Osteoblast (primary cell): ENCODE results near the gene HSPH1. TPM values are rescaled to one million over a fixed set of nuclear protein-coding genes. Genes with fewer than 3 reads are reported as not detected.

Source experiments
- DNase-seq: peaks from one replicate; pipeline ENCODE4 v3.0.0; 2011; ENCODE audit warnings: low spot score, mixed read lengths; ENCODE audit not compliant: insufficient read length; ENCODE audit errors: missing footprints
- H2AFZ ChIP-seq: 2 replicates; pipeline ENCODE4 v1.6.0; 2011; ENCODE audit warnings: mild to moderate bottlenecking, low read length
- H3K27ac ChIP-seq: 2 replicates; pipeline ENCODE4 v1.5.1; 2011; ENCODE audit warnings: mild to moderate bottlenecking, low read depth, low read length, moderate library complexity
- H3K27me3 ChIP-seq: 2 replicates; pipeline ENCODE4 v1.6.0; 2012; ENCODE audit warnings: mild to moderate bottlenecking, control low read depth, inconsistent platforms, low read length, moderate library complexity; ENCODE audit not compliant: insufficient read depth
- H3K36me3 ChIP-seq: 2 replicates; pipeline ENCODE4 v1.5.1; 2011; ENCODE audit warnings: mild to moderate bottlenecking, low read length, control low read depth, moderate library complexity; ENCODE audit not compliant: insufficient read depth
- H3K4me1 ChIP-seq: 2 replicates; pipeline ENCODE4 v1.5.1; 2011; ENCODE audit warnings: mild to moderate bottlenecking, low read length, control low read depth, moderate library complexity; ENCODE audit not compliant: insufficient read depth
- H3K4me2 ChIP-seq: 2 replicates; pipeline ENCODE4 v1.6.0; 2011; ENCODE audit warnings: mild to moderate bottlenecking, low read length; ENCODE audit not compliant: insufficient read depth
- H3K4me3 ChIP-seq: fragments of 200-600 bp; sonication (generic); 3 replicates; pipeline ENCODE4 v1.5.1; 2012; ENCODE audit warnings: mild to moderate bottlenecking, low read length, inconsistent platforms; ENCODE audit not compliant: insufficient read depth
- H3K79me2 ChIP-seq: 2 replicates; pipeline ENCODE4 v1.6.0; 2012; ENCODE audit warnings: mild to moderate bottlenecking, low read length, control low read depth, inconsistent platforms; ENCODE audit not compliant: insufficient read depth
- H3K9me3 ChIP-seq: 2 replicates; pipeline ENCODE4 v1.5.1; 2011; ENCODE audit warnings: low read depth, low read length, control low read depth
- H4K20me1 ChIP-seq: 2 replicates; pipeline ENCODE4 v1.6.0; 2012; ENCODE audit warnings: mild to moderate bottlenecking, low read length, control low read depth; ENCODE audit not compliant: insufficient read depth
- CTCF ChIP-seq: IDR thresholded peaks from 2 replicates; pipeline ENCODE4 v1.5.1; 2011; ENCODE audit warnings: mild to moderate bottlenecking, low read depth, low read length, moderate library complexity; ENCODE audit errors: extremely low read depth
- total RNA-seq: library from RNA; depleted of rRNA; stranded (reverse); fragments of >200 nt; gene quantifications from 2 replicates; pipeline ENCODE4 v1.2.3, GENCODE V29; 2012

Gene HSPH1
- total RNA-seq, 1 donor = 35.5 TPM

GRCh38 chr13:31122143-31122542, 39.6 kb downstream of the HSPH1 start:
- Histone ChIP-seq H3K27me3 (peaks cover 72% of the 10 kb centered on the region), H3K27ac (no peak overlapping the region), H3K4me1 (no peaks in the 10 kb centered on the region), H2AFZ (no peak overlapping the region), H3K9me3 (no peaks in the 10 kb centered on the region), H3K4me2 (no peak overlapping the region), H3K79me2 (no peaks in the 10 kb centered on the region), H3K4me3 (no peak overlapping the region), H4K20me1 (no peaks in the 10 kb centered on the region), H3K36me3 (no peaks in the 10 kb centered on the region)
- TF ChIP-seq CTCF = no peak
- DNase-seq = no peak

DNA sequence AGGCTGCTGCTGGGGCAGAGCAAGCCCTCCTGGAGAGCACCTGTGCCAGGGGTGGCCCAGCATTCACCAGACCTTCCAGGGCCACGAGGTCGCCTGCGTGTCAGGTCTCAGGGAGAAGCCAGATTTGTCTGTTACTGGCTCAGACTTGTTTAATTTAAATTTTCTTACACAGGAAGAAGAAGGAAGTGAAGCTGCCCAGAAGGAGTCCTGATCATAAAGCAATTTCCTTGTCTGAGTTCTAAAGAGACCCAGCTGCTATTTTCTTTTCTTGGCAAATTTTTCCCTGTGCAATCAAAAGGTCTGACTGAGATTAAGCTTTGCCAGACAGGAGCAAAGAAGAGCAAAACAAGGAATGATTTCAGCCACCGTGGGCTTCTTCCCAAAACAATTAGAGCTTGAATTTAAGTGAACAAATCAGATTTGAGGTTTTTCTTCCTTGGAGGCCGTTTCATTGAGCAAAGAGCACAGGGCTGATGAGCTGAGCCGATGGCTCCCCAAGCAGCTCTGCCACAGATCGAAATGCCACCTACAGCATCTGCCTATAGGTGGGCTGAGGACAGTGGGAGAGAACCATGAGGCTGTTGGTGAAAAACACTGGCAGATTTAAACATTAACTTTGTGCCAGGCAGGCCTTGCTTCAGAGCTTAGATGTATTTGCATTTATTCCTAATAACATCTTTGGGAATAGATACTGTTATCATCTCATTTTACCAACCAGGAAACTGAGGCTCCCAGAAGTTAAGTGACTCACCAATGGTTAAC, 40.1 kb downstream of the HSPH1 start:
- Histone ChIP-seq H2AFZ (no peak overlapping the region), H4K20me1 (no peaks in the 10 kb centered on the region), H3K27me3 (peaks cover 78% of the 10 kb centered on the region), H3K36me3 (no peaks in the 10 kb centered on the region), H3K79me2 (no peaks in the 10 kb centered on the region), H3K4me1 (no peaks in the 10 kb centered on the region), H3K27ac (no peak overlapping the region), H3K9me3 (no peaks in the 10 kb centered on the region), H3K4me2 (no peak overlapping the region), H3K4me3 (no peak overlapping the region)
- no peak for DNase-seq
- TF ChIP-seq CTCF = no peak

GRCh38 chr13:31119966-31120700, 41.6 kb downstream of the HSPH1 start:
- H3K27me3 ChIP-seq = peaks cover 84% of the 10 kb centered on the region
- H3K4me1 ChIP-seq = no peaks in the 10 kb centered on the region
- no peaks in the 10 kb centered on the region for H4K20me1 ChIP-seq

More at GRCh38 chr13:31119966-31120700, 41.6 kb downstream of the HSPH1 start:
- Histone ChIP-seq H3K36me3 (no peaks in the 10 kb centered on the region), H2AFZ (no peak overlapping the region), H3K79me2 (no peaks in the 10 kb centered on the region), H3K4me2 (no peak overlapping the region), H3K4me3 (no peak overlapping the region), H3K27ac (no peak overlapping the region), H3K9me3 (no peaks in the 10 kb centered on the region)
- DNase-seq = no peak
- TF ChIP-seq CTCF = no peak
